SK-N-SH treated with all-trans-retinoic acid at 6 μM for 48 hours (cell line): ENCODE data around the gene MYBL2.

Source experiments
- CREB5 ChIP-seq: fragments of 250-450 bp; sonication (Bioruptor Pico); IDR thresholded peaks from 2 replicates; pipeline ENCODE4 v1.5.1; 2020; ENCODE audit warnings: low read depth, mild to moderate bottlenecking, moderate library complexity
- ESRRG ChIP-seq: fragments of 250-450 bp; sonication (Bioruptor Pico); IDR thresholded peaks from 2 replicates; pipeline ENCODE4 v1.6.1; 2021; ENCODE audit warnings: mild to moderate bottlenecking
- ISL1 ChIP-seq: fragments of 250-450 bp; sonication (Bioruptor Pico); IDR thresholded peaks from 2 replicates; pipeline ENCODE4 v2.1.2; 2022; ENCODE audit warnings: mild to moderate bottlenecking, moderate library complexity
- RARB ChIP-seq: fragments of 250-450 bp; sonication (Bioruptor Pico); IDR thresholded peaks from 2 replicates; pipeline ENCODE4 v1.8.0; 2021; ENCODE audit warnings: mild to moderate bottlenecking, moderate library complexity
- TOX ChIP-seq: fragments of 250-450 bp; sonication (Bioruptor Pico); IDR thresholded peaks from 2 replicates; pipeline ENCODE4 v1.8.0; 2021; ENCODE audit warnings: mild to moderate bottlenecking, moderate library complexity, borderline replicate concordance
- ZFP3 ChIP-seq: fragments of 250-450 bp; sonication (Bioruptor Pico); IDR thresholded peaks from 2 replicates; pipeline ENCODE4 v1.5.0; 2020; ENCODE audit warnings: mild to moderate bottlenecking, moderate library complexity
- ZNF8 ChIP-seq: fragments of 450-650 bp; formaldehyde crosslinking; IDR thresholded peaks from 2 replicates; pipeline ENCODE4 v1.5.0; 2020; ENCODE audit warnings: mild to moderate bottlenecking, moderate library complexity

- TF ChIP-seq CREB5 (CRISPR knock-in tag) (no peak), ZNF8 (CRISPR knock-in tag) (no peak), TOX (no peak), ISL1 (CRISPR knock-in tag) (no peak), ESRRG (CRISPR knock-in tag) (no peak), ZFP3 (CRISPR knock-in tag) (no peak), RARB (no peak)
Observed at GRCh38 chr20:43716123-43716522, 49.2 kb downstream of the MYBL2 start.
